GDM1 (cell line): ENCODE measurements around the gene ZNF613.
"Not testable (repeated sequence)": the region's sequence is repeated elsewhere in the genome, so short reads cannot be mapped to it uniquely, and the experiment has no call there.

Source experiments
- DNase-seq: peaks from one replicate; lab custom pipeline; 2025; lab: John Stamatoyannopoulos, UW

Gene ZNF613

GRCh38 chr19:51944798-51945552, 17.7 kb downstream of the ZNF613 start:
- DNase-seq: no peak

- no peak for DNase-seq
These were observed 19.3 kb downstream of the ZNF613 start for GRCh38 chr19:51946602-51947001.

GRCh38 chr19:51948975-51949374, 21.7 kb downstream of the ZNF613 start:
- DNase-seq: no peak

GRCh38 chr19:51957846-51958245, 30.6 kb downstream of the ZNF613 start:
- DNase-seq: not testable (repeated sequence)

- no peak for DNase-seq
These were observed 32.5 kb downstream of the ZNF613 start for GRCh38 chr19:51959791-51960190.

- DNase-seq: not testable (repeated sequence)
These were observed 33.5 kb downstream of the ZNF613 start for GRCh38 chr19:51960621-51961233.

GRCh38 chr19:51965583-51965982, 38.3 kb downstream of the ZNF613 start:
- DNase-seq: no peak

GRCh38 chr19:51970718-51971117, 43.4 kb downstream of the ZNF613 start:
- DNase-seq: no peak

- no peak for DNase-seq
These were observed 44.4 kb downstream of the ZNF613 start for GRCh38 chr19:51971624-51972023.

GRCh38 chr19:51975787-51976186, 48.5 kb downstream of the ZNF613 start:
- not testable (repeated sequence) for DNase-seq

GRCh38 chr19:51976852-51977251, 49.6 kb downstream of the ZNF613 start:
- no peak for DNase-seq

GRCh38 chr19:51977346-51977745, 50.1 kb downstream of the ZNF613 start:
- DNase-seq: no peak

GRCh38 chr19:51978882-51979281, 51.6 kb downstream of the ZNF613 start:
- DNase-seq: no peak

GRCh38 chr19:51980116-51980736, 53.0 kb downstream of the ZNF613 start:
- no peak for DNase-seq

GRCh38 chr19:51980926-51981325, 53.7 kb downstream of the ZNF613 start:
- DNase-seq: not testable (repeated sequence)

- DNase-seq: no peak
These were observed 56.1 kb downstream of the ZNF613 start for GRCh38 chr19:51983361-51983760.

GRCh38 chr19:51986309-51987291, 59.3 kb downstream of the ZNF613 start, which contains the start of gene ZNF350:
TSS of gene ZNF350 (minus strand) at chr19:51986840. CDS start at chr19:51974360, 12,480 bp downstream.
- peak; percentile 89 for DNase-seq

GRCh38 chr19:51993422-51993821, 66.2 kb downstream of the ZNF613 start:
- DNase-seq: no peak

- DNase-seq: no peak
These were observed 66.9 kb downstream of the ZNF613 start for GRCh38 chr19:51994048-51994644.
